Measurements from ENCODE around the gene BCCIP. TPM values are rescaled to one million over a fixed set of nuclear protein-coding genes. Genes with fewer than 3 reads are reported as not detected.
A peak's percentile ranks its signal among the peaks of the same experiment; 100 is the strongest.

Gene BCCIP
- polyA plus RNA-seq, 3 donors from 2014 or later = 53.8 to 74.9 (median 63.6) TPM

DNA sequence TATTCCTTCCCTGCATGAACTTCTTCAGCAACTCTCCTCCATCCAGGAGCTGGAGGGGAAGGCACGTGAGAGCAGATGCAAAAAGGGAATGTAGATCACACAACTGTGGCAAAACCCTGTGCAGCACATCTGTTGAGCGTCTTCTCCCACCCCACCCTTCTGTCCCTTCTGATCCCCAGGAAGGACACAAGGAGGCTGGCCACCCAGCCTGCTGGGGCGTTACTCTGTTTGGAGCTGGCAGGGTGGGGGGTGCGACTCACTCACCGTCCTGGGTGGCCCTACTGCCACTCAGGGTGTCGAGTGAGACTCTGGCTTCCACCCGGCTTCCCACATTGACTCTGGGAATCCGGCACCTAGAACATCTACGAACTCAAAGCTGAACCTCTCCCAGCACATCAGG, 37.6 kb upstream of the BCCIP start:
- H3K27me3 Mint-ChIP-seq (ENCODE audit: low read depth in 3 of 3) = no peaks in the 10 kb centered on the region
- no peak for DNase-seq
- H3K4me1 Mint-ChIP-seq = peaks cover 23 to 32% of the 10 kb centered on the region in 2 donors
- H3K9me3 Mint-ChIP-seq = no peaks in the 10 kb centered on the region
- no peak overlapping the region for H3K4me3 Mint-ChIP-seq
- H3K36me3 Mint-ChIP-seq = peaks cover 5 to 20% (median 17%) of the 10 kb centered on the region in 3 donors
- no peak overlapping the region for H3K27ac Mint-ChIP-seq

DNA sequence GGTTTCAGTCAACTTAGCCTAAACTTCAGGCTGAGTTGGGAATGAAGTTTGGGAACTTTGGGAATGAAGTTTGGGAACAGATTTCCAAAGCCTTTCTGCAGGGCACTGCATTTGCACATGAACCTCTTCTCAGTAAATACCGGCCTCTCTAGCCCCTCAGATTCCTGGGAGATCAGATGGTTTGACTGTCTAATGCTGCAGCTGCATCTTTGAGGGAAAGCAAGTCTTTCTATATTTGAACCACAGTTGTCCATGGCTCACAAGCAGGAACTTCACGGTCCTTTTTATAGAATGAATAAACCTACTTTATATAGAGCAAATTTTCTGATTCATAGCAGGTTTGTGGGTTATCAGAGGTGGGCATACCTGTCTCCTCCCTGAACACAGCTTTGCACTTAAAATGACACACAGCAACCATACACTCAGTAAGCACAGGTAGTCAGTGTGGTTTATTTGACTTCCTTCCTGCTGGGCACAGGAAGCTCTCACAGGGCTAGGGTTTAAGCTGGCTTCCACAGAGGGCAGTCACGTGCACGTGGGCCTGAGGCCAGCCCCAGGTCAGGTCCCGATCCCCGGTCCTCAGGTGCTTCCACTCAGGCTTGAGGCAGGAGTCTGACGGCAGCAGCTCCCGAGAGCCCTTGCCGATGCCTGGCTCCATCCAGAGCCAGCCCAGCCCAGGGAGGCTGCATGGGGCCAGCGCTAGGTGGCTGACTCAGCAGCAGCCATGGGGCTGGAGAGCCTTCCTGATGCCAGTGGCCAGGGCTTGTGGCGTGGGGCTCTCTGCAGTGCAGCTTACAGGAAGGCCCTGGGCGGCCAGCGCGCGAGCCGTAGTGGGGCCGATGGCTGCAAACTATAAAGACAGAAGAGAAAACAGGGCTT, 35.0 kb upstream of the BCCIP start:
- H3K4me1 Mint-ChIP-seq = peaks cover 38 to 53% of the 10 kb centered on the region in 2 donors
- peaks cover 0 to 2% (median 0%) of the 10 kb centered on the region in 3 donors for H3K27me3 Mint-ChIP-seq (ENCODE audit: low read depth in 3 of 3)
- peak overlapping the region in 2 of 5 donors; percentile 14 to 36 for H3K4me3 Mint-ChIP-seq
- peak overlapping the region; percentile 40 to 76 (median 59) for H3K27ac Mint-ChIP-seq
- no peaks in the 10 kb centered on the region for H3K9me3 Mint-ChIP-seq
- peaks cover 5 to 34% (median 25%) of the 10 kb centered on the region in 3 donors for H3K36me3 Mint-ChIP-seq
- DNase-seq = peak; percentile 5 to 10 (median 7)

- peaks cover 40 to 57% of the 10 kb centered on the region in 2 donors for H3K4me1 Mint-ChIP-seq
- H3K9me3 Mint-ChIP-seq = no peaks in the 10 kb centered on the region
- peak; percentile 67 to 73 (median 70) for DNase-seq
- H3K27me3 Mint-ChIP-seq (ENCODE audit: low read depth in 3 of 3) = peaks cover 0 to 2% (median 0%) of the 10 kb centered on the region in 3 donors
- H3K27ac Mint-ChIP-seq = peak overlapping the region; percentile 75 to 93 (median 90)
- peak overlapping the region in 4 of 5 donors; percentile 5 to 21 (median 13) for H3K4me3 Mint-ChIP-seq
- peaks cover 16 to 55% (median 30%) of the 10 kb centered on the region in 3 donors for H3K36me3 Mint-ChIP-seq
These were observed 30.7 kb upstream of the BCCIP start for GRCh38 chr10:125792342-125793300.

DNA sequence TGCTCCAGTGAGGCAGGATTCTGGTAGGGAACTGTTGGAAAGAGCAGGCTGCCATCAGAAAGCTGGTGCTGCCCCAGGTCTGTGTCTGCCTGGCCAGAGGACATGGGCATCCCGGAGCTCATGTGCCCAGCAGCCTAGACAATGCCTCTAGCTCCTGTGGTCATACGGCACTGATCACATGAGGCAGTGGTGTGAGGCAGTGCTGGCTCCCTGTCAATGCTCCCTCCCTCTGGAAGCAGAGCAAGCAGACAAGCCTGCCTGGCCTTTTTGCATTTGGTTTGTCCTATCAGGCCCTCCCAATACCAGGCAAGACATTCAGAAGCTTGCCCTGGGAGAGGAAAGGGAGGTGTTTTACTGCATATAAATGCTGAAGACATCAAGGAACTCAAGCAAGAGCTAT, 28.2 kb upstream of the BCCIP start:
- Mint-ChIP-seq H3K4me3 (no peak overlapping the region), H3K27me3 (ENCODE audit: low read depth in 3 of 3) (peaks cover 0 to 2% (median 0%) of the 10 kb centered on the region in 3 donors), H3K9me3 (no peaks in the 10 kb centered on the region), H3K27ac (no peak overlapping the region), H3K36me3 (peaks cover 16 to 55% (median 24%) of the 10 kb centered on the region in 3 donors), H3K4me1 (peaks cover 21 to 33% of the 10 kb centered on the region in 2 donors)
- no peak for DNase-seq

- Mint-ChIP-seq H3K9me3 (no peaks in the 10 kb centered on the region), H3K4me1 (peaks cover 20 to 30% of the 10 kb centered on the region in 2 donors), H3K27ac (peak overlapping the region in 3 of 6 donors; percentile 9 to 57 (median 11)), H3K27me3 (ENCODE audit: low read depth in 3 of 3) (peaks cover 0 to 2% (median 2%) of the 10 kb centered on the region in 3 donors), H3K36me3 (peaks cover 16 to 54% (median 22%) of the 10 kb centered on the region in 3 donors), H3K4me3 (no peak overlapping the region)
- DNase-seq = no peak
These were observed 27.6 kb upstream of the BCCIP start for GRCh38 chr10:125795637-125796190.

DNA sequence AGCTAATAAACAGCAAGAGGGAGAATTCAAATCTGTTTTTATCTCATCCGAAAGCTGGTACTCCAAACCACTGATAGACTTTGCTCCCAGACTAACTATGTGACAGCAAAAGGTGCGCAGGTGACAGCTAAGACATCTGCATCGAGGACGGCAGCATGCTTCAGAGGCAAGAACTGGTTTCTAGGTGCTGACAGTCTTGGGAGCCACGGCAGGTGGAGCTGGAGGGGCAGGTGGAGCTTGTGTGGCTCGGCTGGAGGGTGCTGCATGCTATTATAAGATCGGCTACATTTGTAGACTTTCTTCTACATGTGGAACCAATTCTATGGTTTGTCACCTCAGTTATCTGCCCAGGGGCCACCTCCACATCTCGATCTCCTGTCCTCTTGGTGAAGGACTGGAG, 25.9 kb upstream of the BCCIP start:
- Mint-ChIP-seq H3K4me1 (peaks cover 12 to 16% of the 10 kb centered on the region in 2 donors), H3K9me3 (no peaks in the 10 kb centered on the region), H3K27ac (no peak overlapping the region), H3K27me3 (ENCODE audit: low read depth in 3 of 3) (peaks cover 0 to 2% (median 2%) of the 10 kb centered on the region in 3 donors), H3K4me3 (no peak overlapping the region), H3K36me3 (peaks cover 15 to 52% (median 16%) of the 10 kb centered on the region in 3 donors)
- DNase-seq = no peak

DNA sequence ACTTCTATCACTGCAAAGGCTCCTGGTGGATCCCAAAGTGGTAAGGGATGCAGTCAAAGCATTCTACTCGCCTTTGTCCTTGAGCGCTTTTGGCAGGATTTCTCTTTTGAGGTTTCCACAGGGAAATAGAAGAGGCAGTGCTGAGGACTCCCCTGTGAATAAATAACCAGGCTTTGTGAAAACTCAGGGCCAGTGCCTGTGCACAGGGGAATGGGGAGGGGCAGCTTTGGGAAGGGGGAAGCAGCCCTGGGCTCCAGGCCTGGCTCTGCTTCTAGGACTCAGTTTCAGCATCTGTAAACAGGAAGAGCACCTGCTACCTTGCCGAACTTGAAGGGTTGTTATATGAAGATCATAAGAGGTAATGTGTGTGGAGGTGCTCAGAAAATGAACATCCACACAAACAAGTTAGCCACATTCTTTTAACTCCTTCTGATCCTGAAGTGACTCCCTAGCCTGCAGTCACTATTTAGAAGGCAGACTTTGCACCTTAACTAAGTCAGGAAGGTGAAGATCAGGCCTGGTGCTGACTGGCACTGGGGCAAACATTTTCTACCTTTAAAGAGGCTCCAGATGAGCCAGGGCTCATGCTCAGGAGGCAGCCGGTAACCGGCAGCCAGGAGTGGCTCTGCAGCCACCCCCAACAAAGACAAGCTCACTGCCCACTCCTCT, 25.2 kb upstream of the BCCIP start:
- no peaks in the 10 kb centered on the region for H3K9me3 Mint-ChIP-seq
- no peak for DNase-seq
- H3K27me3 Mint-ChIP-seq (ENCODE audit: low read depth in 3 of 3) = peaks cover 0 to 2% (median 0%) of the 10 kb centered on the region in 3 donors
- H3K4me1 Mint-ChIP-seq = peaks cover 6 to 9% of the 10 kb centered on the region in 2 donors
- H3K36me3 Mint-ChIP-seq = peaks cover 15 to 55% (median 16%) of the 10 kb centered on the region in 3 donors
- H3K27ac Mint-ChIP-seq = no peak overlapping the region
- no peak overlapping the region for H3K4me3 Mint-ChIP-seq

DNA sequence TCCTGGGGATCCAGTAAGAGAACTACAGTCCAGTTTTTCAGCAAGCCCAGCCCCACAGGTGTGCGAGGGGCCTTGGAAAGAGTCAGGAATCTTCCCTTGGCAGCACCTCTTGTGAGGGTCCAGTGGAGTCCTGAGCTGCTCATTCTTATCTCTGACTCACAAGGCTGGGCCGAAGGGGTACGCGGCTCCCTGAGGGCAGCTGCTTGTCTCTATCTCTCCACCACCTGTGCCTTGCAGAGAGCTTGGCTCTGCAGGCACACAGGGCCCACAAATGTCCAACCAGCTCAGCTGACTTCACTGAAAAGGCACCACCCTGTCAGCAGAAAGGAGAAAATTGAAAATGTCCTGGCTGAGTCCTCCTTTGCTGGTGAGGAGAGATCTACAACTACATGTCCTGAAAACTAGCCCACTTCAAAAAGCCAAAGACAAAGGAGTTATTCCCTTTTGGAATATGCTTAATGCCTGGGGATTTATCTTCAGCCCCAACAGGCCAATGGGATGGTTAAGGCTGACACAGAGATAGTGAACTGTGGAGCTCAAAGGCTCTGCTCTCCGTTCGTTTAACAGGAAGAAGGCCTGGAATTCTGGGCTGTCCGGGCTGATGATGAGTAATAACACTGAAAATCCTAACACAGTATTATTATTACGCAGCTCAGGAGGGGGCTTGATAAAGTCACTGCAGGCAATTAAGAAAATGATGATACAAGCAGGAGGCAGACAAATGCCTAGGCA, 23.7 kb upstream of the BCCIP start:
- Mint-ChIP-seq H3K27me3 (ENCODE audit: low read depth in 3 of 3) (peaks cover 0 to 2% (median 0%) of the 10 kb centered on the region in 3 donors), H3K4me3 (no peak overlapping the region), H3K4me1 (peaks cover 0 to 3% of the 10 kb centered on the region in 2 donors), H3K9me3 (no peaks in the 10 kb centered on the region), H3K36me3 (peaks cover 5 to 46% (median 11%) of the 10 kb centered on the region in 3 donors), H3K27ac (no peak overlapping the region)
- DNase-seq = no peak

DNA sequence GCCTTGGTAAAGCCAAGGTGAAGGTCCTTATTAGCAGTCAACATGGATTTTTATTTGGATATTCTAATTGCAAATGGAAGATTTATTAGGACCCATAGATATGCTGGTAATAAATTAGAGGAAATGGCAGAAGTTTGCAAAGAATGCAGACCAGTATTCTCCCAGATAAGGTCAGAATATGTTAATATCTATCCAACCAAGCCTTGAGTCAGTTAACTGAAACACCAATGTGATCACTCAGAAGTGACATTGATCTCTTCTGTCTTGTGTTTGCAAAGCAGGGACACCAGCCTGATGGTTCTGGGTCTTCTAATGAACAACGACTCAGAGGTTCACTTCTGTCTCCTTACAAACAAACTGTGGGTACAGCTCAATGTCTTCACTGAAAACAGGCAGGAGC, 21.8 kb upstream of the BCCIP start:
- no peaks in the 10 kb centered on the region for H3K9me3 Mint-ChIP-seq
- H3K36me3 Mint-ChIP-seq = peaks cover 6 to 53% (median 28%) of the 10 kb centered on the region in 3 donors
- peaks cover 0 to 2% (median 0%) of the 10 kb centered on the region in 3 donors for H3K27me3 Mint-ChIP-seq (ENCODE audit: low read depth in 3 of 3)
- no peak overlapping the region for H3K4me3 Mint-ChIP-seq
- H3K27ac Mint-ChIP-seq = no peak overlapping the region
- no peak for DNase-seq
- no peaks in the 10 kb centered on the region for H3K4me1 Mint-ChIP-seq

DNA sequence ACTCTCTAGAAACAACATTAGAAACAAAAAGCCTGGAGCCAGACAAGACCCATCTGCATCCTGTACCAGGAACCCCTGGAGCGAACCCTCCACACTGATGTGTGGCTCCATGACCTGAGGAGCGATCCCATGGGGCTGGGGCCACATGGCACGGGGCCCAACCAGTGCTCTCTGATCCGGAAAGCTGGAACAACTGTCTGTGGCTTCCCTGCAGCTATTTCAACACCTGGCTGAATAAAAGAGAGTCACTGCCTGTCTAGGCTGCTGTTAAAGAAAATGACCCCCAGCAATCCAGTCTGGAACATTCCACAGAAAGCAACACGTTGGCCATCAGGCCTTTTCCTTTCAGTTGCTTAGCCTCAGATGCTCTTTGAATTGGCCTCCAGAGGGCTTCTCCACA, 21.2 kb upstream of the BCCIP start:
- Mint-ChIP-seq H3K36me3 (peaks cover 9 to 53% (median 31%) of the 10 kb centered on the region in 3 donors), H3K9me3 (no peaks in the 10 kb centered on the region), H3K4me1 (peaks cover 0 to 5% of the 10 kb centered on the region in 2 donors)

GRCh38 chr10:125802739-125803138, 20.6 kb upstream of the BCCIP start:
- no peaks in the 10 kb centered on the region for H3K9me3 Mint-ChIP-seq
- H3K4me1 Mint-ChIP-seq = peaks cover 6 to 11% of the 10 kb centered on the region in 2 donors
- H3K4me3 Mint-ChIP-seq = no peak overlapping the region
- peaks cover 12 to 55% (median 29%) of the 10 kb centered on the region in 3 donors for H3K36me3 Mint-ChIP-seq
- DNase-seq = no peak
- H3K27ac Mint-ChIP-seq = peak overlapping the region in 1 of 6 donors; percentile 40
- H3K27me3 Mint-ChIP-seq (ENCODE audit: low read depth in 3 of 3) = peaks cover 0 to 2% (median 0%) of the 10 kb centered on the region in 3 donors

More for the DNA sequence above, 21.2 kb upstream of the BCCIP start:
- DNase-seq = no peak
- H3K27me3 Mint-ChIP-seq (ENCODE audit: low read depth in 3 of 3) = peaks cover 0 to 2% (median 0%) of the 10 kb centered on the region in 3 donors
- H3K27ac Mint-ChIP-seq = no peak overlapping the region
- H3K4me3 Mint-ChIP-seq = no peak overlapping the region

DNA sequence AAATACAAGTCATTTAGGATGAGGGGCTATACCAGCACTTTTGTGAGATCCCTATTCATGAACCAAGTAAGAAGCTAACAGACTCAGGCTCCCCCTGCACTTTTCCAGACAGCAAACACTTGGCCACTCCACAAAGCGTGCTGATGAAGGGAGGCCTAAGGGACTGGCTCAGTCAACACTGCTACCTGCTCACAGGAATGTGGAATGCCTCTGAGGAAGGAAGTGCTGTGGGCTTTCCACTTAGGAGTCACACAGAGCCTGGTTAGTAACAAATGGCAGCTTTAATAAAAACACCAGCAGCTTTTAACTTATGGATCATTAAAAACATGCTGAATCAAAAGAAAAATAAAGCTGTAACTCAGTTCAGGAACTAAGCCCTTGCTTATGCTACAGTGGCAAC, 15.3 kb upstream of the BCCIP start:
- no peak for DNase-seq
- peaks cover 17 to 22% of the 10 kb centered on the region in 2 donors for H3K4me1 Mint-ChIP-seq
- H3K36me3 Mint-ChIP-seq = peaks cover 27 to 59% (median 52%) of the 10 kb centered on the region in 3 donors
- no peaks in the 10 kb centered on the region for H3K9me3 Mint-ChIP-seq
- H3K27ac Mint-ChIP-seq = peak overlapping the region in 4 of 6 donors; percentile 3 to 81 (median 62)
- no peaks in the 10 kb centered on the region for H3K27me3 Mint-ChIP-seq (ENCODE audit: low read depth in 3 of 3)
- H3K4me3 Mint-ChIP-seq = no peak overlapping the region

All from immature natural killer cell (primary cell).